ENCODE results near the gene OSBPL6.

- TF ChIP-seq, protein P1, sequence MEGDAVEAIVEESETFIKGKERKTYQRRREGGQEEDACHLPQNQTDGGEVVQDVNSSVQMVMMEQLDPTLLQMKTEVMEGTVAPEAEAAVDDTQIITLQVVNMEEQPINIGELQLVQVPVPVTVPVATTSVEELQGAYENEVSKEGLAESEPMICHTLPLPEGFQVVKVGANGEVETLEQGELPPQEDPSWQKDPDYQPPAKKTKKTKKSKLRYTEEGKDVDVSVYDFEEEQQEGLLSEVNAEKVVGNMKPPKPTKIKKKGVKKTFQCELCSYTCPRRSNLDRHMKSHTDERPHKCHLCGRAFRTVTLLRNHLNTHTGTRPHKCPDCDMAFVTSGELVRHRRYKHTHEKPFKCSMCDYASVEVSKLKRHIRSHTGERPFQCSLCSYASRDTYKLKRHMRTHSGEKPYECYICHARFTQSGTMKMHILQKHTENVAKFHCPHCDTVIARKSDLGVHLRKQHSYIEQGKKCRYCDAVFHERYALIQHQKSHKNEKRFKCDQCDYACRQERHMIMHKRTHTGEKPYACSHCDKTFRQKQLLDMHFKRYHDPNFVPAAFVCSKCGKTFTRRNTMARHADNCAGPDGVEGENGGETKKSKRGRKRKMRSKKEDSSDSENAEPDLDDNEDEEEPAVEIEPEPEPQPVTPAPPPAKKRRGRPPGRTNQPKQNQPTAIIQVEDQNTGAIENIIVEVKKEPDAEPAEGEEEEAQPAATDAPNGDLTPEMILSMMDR (IDR thresholded peaks at IDR 0.05; ENCODE audit: low read length), result no peak
- no peak for TF ChIP-seq EZH2 (optimal IDR thresholded peaks at IDR 0.05; ENCODE audit: low read depth, low read length)
Measured at GRCh38 chr2:178160601-178161000, 33.7 kb upstream of the OSBPL6 start.
